Neural progenitor cell (in vitro differentiated cells): ENCODE measurements around the gene MED14. TPM values are rescaled to one million over a fixed set of nuclear protein-coding genes. Genes with fewer than 3 reads are reported as not detected.

Experiments used
- DNase-seq: peaks from one replicate; pipeline ENCODE4 v3.0.0-alpha.2; 2016; ENCODE audit warnings: low spot score
- H2AFZ ChIP-seq: fragments of 200-600 bp; sonication (generic); replicated peaks from 2 replicates; pipeline ENCODE4 v1.6.1; 2016; ENCODE audit warnings: antibody characterized with exemption
- H3F3A ChIP-seq: fragments of 200-600 bp; sonication (generic); 2 replicates; pipeline ENCODE4 v1.6.1; 2016; ENCODE audit warnings: antibody characterized with exemption, low read depth
- H3K27ac ChIP-seq: fragments of 200-600 bp; sonication (generic); 2 replicates; pipeline ENCODE4 v1.5.1; 2016; ENCODE audit warnings: mild to moderate bottlenecking
- H3K27me3 ChIP-seq: fragments of 200-600 bp; sonication (generic); 2 replicates; pipeline ENCODE4 v1.6.1; 2016; ENCODE audit warnings: mild to moderate bottlenecking, moderate library complexity
- H3K36me3 ChIP-seq: fragments of 200-600 bp; sonication (generic); 2 replicates; pipeline ENCODE4 v1.5.1; 2016
- H3K4me1 ChIP-seq: fragments of 200-600 bp; sonication (generic); 2 replicates; pipeline ENCODE4 v1.6.1; 2016; ENCODE audit warnings: mixed run types
- H3K4me2 ChIP-seq: fragments of 200-600 bp; sonication (generic); 2 replicates; pipeline ENCODE4 v1.6.1; 2016
- H3K4me3 ChIP-seq: fragments of 200-600 bp; sonication (generic); 2 replicates; pipeline ENCODE4 v1.5.1; 2016
- H3K79me2 ChIP-seq: fragments of 200-600 bp; sonication (generic); 2 replicates; pipeline ENCODE4 v1.6.1; 2016; ENCODE audit warnings: low read depth
- H3K9ac ChIP-seq: fragments of 200-600 bp; sonication (generic); 2 replicates; pipeline ENCODE4 v1.6.1; 2016
- H3K9me3 ChIP-seq: fragments of 200-600 bp; sonication (generic); 2 replicates; pipeline ENCODE4 v1.5.1; 2016; ENCODE audit warnings: low read depth
- H4K20me1 ChIP-seq: fragments of 200-600 bp; sonication (generic); 2 replicates; pipeline ENCODE4 v1.6.1; 2016; ENCODE audit warnings: low read depth
- H3K27ac Mint-ChIP-seq: 3 replicates; pipeline ENCODE4 v1.8.0; 2021; ENCODE audit warnings: mixed read lengths
- H3K27me3 Mint-ChIP-seq: 2 replicates; pipeline ENCODE4 v1.8.0; 2022; ENCODE audit warnings: low read depth, mild to moderate bottlenecking, inconsistent platforms, moderate library complexity, mixed read lengths; ENCODE audit not compliant: insufficient read depth
- H3K36me3 Mint-ChIP-seq: 3 replicates; pipeline ENCODE4 v1.8.0; 2021; ENCODE audit warnings: mixed read lengths
- H3K4me1 Mint-ChIP-seq: 3 replicates; pipeline ENCODE4 v1.8.0; 2021; ENCODE audit warnings: mixed read lengths
- H3K4me3 Mint-ChIP-seq: 3 replicates; pipeline ENCODE4 v1.8.0; 2021; ENCODE audit warnings: mild to moderate bottlenecking, moderate library complexity, mixed read lengths
- H3K9me3 Mint-ChIP-seq: 3 replicates; pipeline ENCODE4 v1.8.0; 2020; ENCODE audit warnings: mixed read lengths
- EZH2 ChIP-seq: fragments of 200-600 bp; sonication (generic); IDR thresholded peaks from 2 replicates; pipeline ENCODE4 v1.6.1; 2017; ENCODE audit warnings: antibody characterized with exemption, mild to moderate bottlenecking, moderate library complexity
- EZH2phosphoT487 ChIP-seq: fragments of 200-600 bp; sonication (generic); IDR thresholded peaks from 2 replicates; pipeline ENCODE4 v1.6.1; 2017; ENCODE audit warnings: antibody characterized with exemption
- total RNA-seq: library from RNA; depleted of rRNA; stranded (reverse); fragments of >200 nt; gene quantifications from 2 replicates; pipeline ENCODE4 v1.2.3, GENCODE V29; 2015; ENCODE audit warnings: low replicate concordance
- TF ChIP-seq, protein P1 (sequence below): fragments of 200-600 bp; sonication (generic); IDR thresholded peaks from 2 replicates; pipeline ENCODE4 v1.5.1; 2017; ENCODE audit warnings: antibody characterized with exemption, mild to moderate bottlenecking

MED14 gene
- total RNA-seq, 1 donor from 2014 or later = 56.4 TPM

DNA sequence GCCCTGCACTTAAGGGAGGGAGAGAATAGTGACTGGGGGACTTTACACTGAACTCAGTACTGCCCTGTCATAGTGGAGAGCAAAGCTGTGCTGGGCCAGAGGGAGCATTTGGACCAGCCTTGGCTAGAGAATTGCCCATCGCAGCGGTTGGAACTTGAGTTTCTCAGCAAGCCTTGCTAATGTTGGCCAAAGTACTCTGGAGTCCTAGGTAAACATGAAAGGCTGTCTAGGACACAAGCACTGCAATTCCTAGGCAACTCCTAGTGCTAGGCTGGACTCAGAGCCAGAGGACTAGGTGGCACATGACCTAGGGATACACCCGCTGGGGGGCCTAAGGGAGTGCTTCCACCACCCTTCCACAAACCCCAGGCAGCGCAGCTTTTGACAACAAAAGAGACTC, 15.0 kb downstream of the MED14 start:
- peaks cover 31% of the 10 kb centered on the region for H3K36me3 Mint-ChIP-seq

DNA sequence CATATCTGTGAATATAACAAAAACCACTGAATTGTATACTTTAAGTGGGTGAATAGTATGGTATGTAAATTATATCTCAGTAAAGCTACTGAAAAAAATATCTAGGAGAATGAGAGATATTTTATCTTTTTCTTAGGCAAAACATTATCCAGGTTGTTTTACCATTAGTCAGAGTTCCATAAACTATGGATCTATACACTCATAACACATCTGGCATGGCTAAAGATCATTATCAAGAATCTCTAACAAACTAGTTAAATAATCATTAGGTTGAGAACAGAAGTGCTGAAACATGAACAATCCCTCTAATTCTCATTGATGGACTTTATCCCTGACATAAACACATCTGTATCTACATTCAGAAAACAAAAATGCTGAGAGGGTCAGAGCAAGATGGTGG, 15.6 kb downstream of the MED14 start:
- H3K4me1 Mint-ChIP-seq = no peaks in the 10 kb centered on the region
- Histone ChIP-seq H3K27ac (no peak overlapping the region), H3K9ac (no peak overlapping the region), H3K4me3 (no peak overlapping the region), H3K27me3 (no peaks in the 10 kb centered on the region), H3F3A (no peaks in the 10 kb centered on the region), H4K20me1 (no peaks in the 10 kb centered on the region), H3K9me3 (no peaks in the 10 kb centered on the region), H3K4me1 (peaks cover 13% of the 10 kb centered on the region), H3K79me2 (peaks cover 97% of the 10 kb centered on the region), H3K4me2 (no peak overlapping the region), H3K36me3 (peaks cover 11% of the 10 kb centered on the region), H2AFZ (no peak overlapping the region)
- TF ChIP-seq, protein P1, sequence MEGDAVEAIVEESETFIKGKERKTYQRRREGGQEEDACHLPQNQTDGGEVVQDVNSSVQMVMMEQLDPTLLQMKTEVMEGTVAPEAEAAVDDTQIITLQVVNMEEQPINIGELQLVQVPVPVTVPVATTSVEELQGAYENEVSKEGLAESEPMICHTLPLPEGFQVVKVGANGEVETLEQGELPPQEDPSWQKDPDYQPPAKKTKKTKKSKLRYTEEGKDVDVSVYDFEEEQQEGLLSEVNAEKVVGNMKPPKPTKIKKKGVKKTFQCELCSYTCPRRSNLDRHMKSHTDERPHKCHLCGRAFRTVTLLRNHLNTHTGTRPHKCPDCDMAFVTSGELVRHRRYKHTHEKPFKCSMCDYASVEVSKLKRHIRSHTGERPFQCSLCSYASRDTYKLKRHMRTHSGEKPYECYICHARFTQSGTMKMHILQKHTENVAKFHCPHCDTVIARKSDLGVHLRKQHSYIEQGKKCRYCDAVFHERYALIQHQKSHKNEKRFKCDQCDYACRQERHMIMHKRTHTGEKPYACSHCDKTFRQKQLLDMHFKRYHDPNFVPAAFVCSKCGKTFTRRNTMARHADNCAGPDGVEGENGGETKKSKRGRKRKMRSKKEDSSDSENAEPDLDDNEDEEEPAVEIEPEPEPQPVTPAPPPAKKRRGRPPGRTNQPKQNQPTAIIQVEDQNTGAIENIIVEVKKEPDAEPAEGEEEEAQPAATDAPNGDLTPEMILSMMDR = no peak
- TF ChIP-seq EZH2phosphoT487 = no peak
- no peak for TF ChIP-seq EZH2
- H3K4me3 Mint-ChIP-seq = no peak overlapping the region
- H3K27ac Mint-ChIP-seq = no peak overlapping the region
- peaks cover 27% of the 10 kb centered on the region for H3K36me3 Mint-ChIP-seq
- H3K27me3 Mint-ChIP-seq = no peaks in the 10 kb centered on the region
- peaks cover 4% of the 10 kb centered on the region for H3K9me3 Mint-ChIP-seq
- DNase-seq = no peak

More for the DNA sequence above, 15.0 kb downstream of the MED14 start:
- H3K4me1 Mint-ChIP-seq = no peaks in the 10 kb centered on the region
- no peaks in the 10 kb centered on the region for H3F3A ChIP-seq
- H3K9me3 ChIP-seq = no peaks in the 10 kb centered on the region
- no peak for TF ChIP-seq EZH2
- H2AFZ ChIP-seq = no peak overlapping the region
- H3K27me3 Mint-ChIP-seq = no peaks in the 10 kb centered on the region
- H3K4me2 ChIP-seq = no peak overlapping the region
- H3K27ac ChIP-seq = no peak overlapping the region
- H3K4me3 Mint-ChIP-seq = no peak overlapping the region
- H3K27me3 ChIP-seq = no peaks in the 10 kb centered on the region
- peaks cover 13% of the 10 kb centered on the region for H3K4me1 ChIP-seq
- H3K9me3 Mint-ChIP-seq = peaks cover 4% of the 10 kb centered on the region
- peaks cover 97% of the 10 kb centered on the region for H3K79me2 ChIP-seq
- no peak overlapping the region for H3K4me3 ChIP-seq
- no peak overlapping the region for H3K27ac Mint-ChIP-seq
- H4K20me1 ChIP-seq = no peaks in the 10 kb centered on the region
- H3K9ac ChIP-seq = no peak overlapping the region
- no peak for DNase-seq
- H3K36me3 ChIP-seq = peaks cover 7% of the 10 kb centered on the region

DNA sequence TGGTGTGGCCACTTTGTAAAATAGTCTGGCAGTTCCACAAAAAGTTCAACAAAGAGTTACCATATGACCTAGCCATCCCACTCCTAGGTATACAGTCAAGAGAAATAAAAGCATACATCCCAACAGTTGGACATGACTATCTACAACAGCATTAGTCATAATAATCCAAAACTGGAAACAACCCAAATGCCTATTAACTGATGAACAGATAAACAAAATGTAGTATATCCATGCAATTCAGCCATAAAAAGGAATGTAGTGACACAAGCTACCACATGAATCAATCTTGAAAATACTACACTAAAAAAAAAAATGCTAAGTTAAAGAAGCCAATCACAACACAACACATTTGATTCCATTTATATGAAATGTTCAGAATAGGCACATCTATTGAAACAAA, 16.1 kb downstream of the MED14 start:
- peaks cover 11% of the 10 kb centered on the region for H3K36me3 ChIP-seq
- H3K4me1 Mint-ChIP-seq = no peaks in the 10 kb centered on the region
- no peak overlapping the region for H3K9ac ChIP-seq
- H3K27me3 ChIP-seq = no peaks in the 10 kb centered on the region
- H3K4me1 ChIP-seq = peaks cover 13% of the 10 kb centered on the region
- H3K27ac ChIP-seq = no peak overlapping the region
- H3K27me3 Mint-ChIP-seq = no peaks in the 10 kb centered on the region
- no peak overlapping the region for H3K4me3 ChIP-seq
- H3K4me2 ChIP-seq = no peak overlapping the region
- no peak overlapping the region for H2AFZ ChIP-seq
- no peaks in the 10 kb centered on the region for H3K9me3 ChIP-seq
- no peak overlapping the region for H3K27ac Mint-ChIP-seq
- no peaks in the 10 kb centered on the region for H3F3A ChIP-seq
- peaks cover 27% of the 10 kb centered on the region for H3K36me3 Mint-ChIP-seq
- peaks cover 4% of the 10 kb centered on the region for H3K9me3 Mint-ChIP-seq
- peaks cover 97% of the 10 kb centered on the region for H3K79me2 ChIP-seq
- no peak overlapping the region for H3K4me3 Mint-ChIP-seq
- H4K20me1 ChIP-seq = no peaks in the 10 kb centered on the region
- no peak for DNase-seq
- TF ChIP-seq, protein P1 = no peak
- TF ChIP-seq EZH2phosphoT487 = no peak

DNA sequence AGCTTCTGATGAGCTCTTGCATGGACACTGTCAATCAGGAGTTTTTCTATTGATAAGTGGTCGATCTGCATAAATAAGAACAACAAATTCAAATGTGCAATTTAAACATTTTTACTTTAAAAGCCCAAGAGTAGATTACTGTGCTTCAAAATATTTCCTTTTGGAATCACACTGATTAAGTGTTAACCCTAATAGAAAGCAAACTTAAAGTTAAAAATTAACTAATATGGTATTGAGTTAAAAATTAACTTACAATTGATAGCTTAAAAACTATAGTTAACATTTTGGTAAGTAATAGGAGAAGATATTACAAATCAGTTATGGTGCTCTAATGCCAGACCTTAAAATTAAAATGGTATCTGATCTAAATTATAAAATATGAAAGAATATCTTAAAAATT, 25.9 kb downstream of the MED14 start:
- TF ChIP-seq EZH2phosphoT487 (no peak), EZH2 (no peak)
- TF ChIP-seq, protein P1 = no peak
- Histone ChIP-seq H3K9ac (no peak overlapping the region), H3K36me3 (peaks cover 14% of the 10 kb centered on the region), H3K79me2 (peaks cover 3% of the 10 kb centered on the region), H3K27ac (no peak overlapping the region), H3K4me2 (no peak overlapping the region), H4K20me1 (no peaks in the 10 kb centered on the region), H3K4me1 (no peaks in the 10 kb centered on the region), H3K27me3 (no peaks in the 10 kb centered on the region), H2AFZ (no peak overlapping the region), H3F3A (no peaks in the 10 kb centered on the region), H3K9me3 (no peaks in the 10 kb centered on the region), H3K4me3 (no peak overlapping the region)
- DNase-seq = no peak
- Mint-ChIP-seq H3K36me3 (peaks cover 9% of the 10 kb centered on the region), H3K27me3 (no peaks in the 10 kb centered on the region), H3K27ac (no peak overlapping the region), H3K4me3 (no peak overlapping the region), H3K9me3 (no peaks in the 10 kb centered on the region), H3K4me1 (no peaks in the 10 kb centered on the region)
